K562 (cell line): ENCODE results near the gene VDAC1.

ENCODE experiments used
- BRCA1 ChIP-seq, 2 experiments: fragments of 450-650 bp in 1 of 2; sonication (generic) in 1 of 2; formaldehyde crosslinking in 1 of 2; IDR thresholded peaks; 2 replicates each; pipeline versions ENCODE4 v1.5.0 to v1.6.1; 2017 to 2020; ENCODE audit warnings: mild to moderate bottlenecking in 1 of 2, missing genetic modification reagents in 1 of 2
- GABPA ChIP-seq: fragments of 200-800 bp; sonication (Bioruptor generic); conservative IDR thresholded peaks from 2 replicates; pipeline ENCODE4 v1.6.1; 2016; ENCODE audit warnings: low read depth, missing genetic modification characterization, missing compliant biosample characterization
- HNRNPUL1 ChIP-seq: fragments of 200-400 bp; formaldehyde crosslinking; IDR thresholded peaks from 2 replicates; pipeline ENCODE4 v1.6.1; 2017; ENCODE audit warnings: low read length
- MTA3 ChIP-seq: fragments of 450-650 bp; formaldehyde crosslinking; IDR thresholded peaks from 2 replicates; pipeline ENCODE4 v1.6.1; 2017; ENCODE audit warnings: mild to moderate bottlenecking, borderline replicate concordance
- NUFIP1 ChIP-seq: fragments of 450-650 bp; IDR thresholded peaks from 2 replicates; pipeline ENCODE4 v1.6.1; 2018; ENCODE audit not compliant: partially characterized antibody
- POLR2A ChIP-seq: fragments of 450-650 bp; conservative IDR thresholded peaks from 2 replicates; pipeline ENCODE4 v1.6.1; 2016
- RBM15 ChIP-seq: fragments of 200-400 bp; formaldehyde crosslinking; IDR thresholded peaks from 2 replicates; pipeline ENCODE4 v1.6.1; 2018; ENCODE audit warnings: mild to moderate bottlenecking, low read length, moderate library complexity; ENCODE audit not compliant: insufficient read depth
- SOX6 ChIP-seq: fragments of 450-650 bp; IDR thresholded peaks from 2 replicates; pipeline ENCODE4 v1.6.1; 2014; ENCODE audit warnings: mild to moderate bottlenecking
- ZNF174 ChIP-seq: fragments of 250-450 bp; sonication (Bioruptor Pico); IDR thresholded peaks from 2 replicates; pipeline ENCODE4 v1.4.0; 2020; ENCODE audit warnings: mild to moderate bottlenecking
- ZNF589 ChIP-seq: fragments of 200-800 bp; sonication (Bioruptor generic); IDR thresholded peaks from 2 replicates; pipeline ENCODE4 v1.6.1; 2016; ENCODE audit warnings: low read depth, missing genetic modification characterization, missing compliant biosample characterization
- TF ChIP-seq, protein P1 (sequence below), 3 experiments: IDR thresholded peaks in 2 of 3; conservative IDR thresholded peaks in 1 of 3; 2 replicates each; pipeline ENCODE4 v1.5.1; 2011 to 2012; ENCODE audit warnings: low read length in 3 of 3, mild to moderate bottlenecking in 3 of 3, control low read depth in 2 of 3, improper control_type of control experiment in 1 of 3, inconsistent platforms in 1 of 3, low read depth in 1 of 3, mixed read lengths in 1 of 3, moderate library complexity in 1 of 3; ENCODE audit not compliant: insufficient read depth in 2 of 3

DNA sequence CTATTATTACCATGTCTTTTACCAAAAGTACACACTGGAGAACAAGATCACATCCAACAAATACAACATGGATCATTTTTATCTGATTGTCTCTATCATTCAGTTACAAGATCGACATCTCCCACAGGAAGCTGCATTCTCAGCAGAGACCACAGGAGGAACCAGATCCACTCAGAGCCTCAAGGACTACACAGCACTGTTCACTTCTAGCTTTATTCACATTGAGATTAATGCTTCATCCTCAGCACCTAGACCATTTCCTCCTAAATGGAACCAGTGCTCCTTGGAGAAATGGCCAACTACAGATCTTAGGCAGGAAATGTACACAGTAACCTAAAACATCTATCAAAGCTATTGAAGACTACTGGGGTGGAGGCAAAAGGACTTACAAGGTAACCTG is 23.1 kb downstream of the VDAC1 start:
- TF ChIP-seq ZNF589 (no peak), HNRNPUL1 (no peak), BRCA1 (IDR thresholded peaks at IDR 0.05) (no peak), BRCA1 (CRISPR knock-in tag; IDR thresholded peaks at IDR 0.05) (no peak), RBM15 (no peak), MTA3 (no peak), ZNF174 (no peak), NUFIP1 (no peak), POLR2A (no peak), GABPA (tag) (no peak), SOX6 (no peak)
- TF ChIP-seq, protein P1, sequence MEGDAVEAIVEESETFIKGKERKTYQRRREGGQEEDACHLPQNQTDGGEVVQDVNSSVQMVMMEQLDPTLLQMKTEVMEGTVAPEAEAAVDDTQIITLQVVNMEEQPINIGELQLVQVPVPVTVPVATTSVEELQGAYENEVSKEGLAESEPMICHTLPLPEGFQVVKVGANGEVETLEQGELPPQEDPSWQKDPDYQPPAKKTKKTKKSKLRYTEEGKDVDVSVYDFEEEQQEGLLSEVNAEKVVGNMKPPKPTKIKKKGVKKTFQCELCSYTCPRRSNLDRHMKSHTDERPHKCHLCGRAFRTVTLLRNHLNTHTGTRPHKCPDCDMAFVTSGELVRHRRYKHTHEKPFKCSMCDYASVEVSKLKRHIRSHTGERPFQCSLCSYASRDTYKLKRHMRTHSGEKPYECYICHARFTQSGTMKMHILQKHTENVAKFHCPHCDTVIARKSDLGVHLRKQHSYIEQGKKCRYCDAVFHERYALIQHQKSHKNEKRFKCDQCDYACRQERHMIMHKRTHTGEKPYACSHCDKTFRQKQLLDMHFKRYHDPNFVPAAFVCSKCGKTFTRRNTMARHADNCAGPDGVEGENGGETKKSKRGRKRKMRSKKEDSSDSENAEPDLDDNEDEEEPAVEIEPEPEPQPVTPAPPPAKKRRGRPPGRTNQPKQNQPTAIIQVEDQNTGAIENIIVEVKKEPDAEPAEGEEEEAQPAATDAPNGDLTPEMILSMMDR (IDR thresholded peaks at IDR 0.05 in 2 of 3, conservative IDR thresholded peaks at IDR 0.05 in 1 of 3; ENCODE audit: insufficient read depth in 2 of 3, low read depth in 1 of 3, low read length in 3 of 3) = no peak
